Stimulated activated CD8-positive, alpha-beta memory T cell treated with anti-CD3 and anti-CD28 coated beads, Interleukin-15, amount 100 ng/mL, for 4 hours (primary cell): ENCODE data around the gene ADAMTS17.

ENCODE experiments used
- DNase-seq, 2 donors: peaks; one replicate each; pipeline ENCODE4 v3.0.0-alpha.2; 2020; ENCODE audit warnings: low read depth in 2 of 2

ADAMTS17 gene

DNA sequence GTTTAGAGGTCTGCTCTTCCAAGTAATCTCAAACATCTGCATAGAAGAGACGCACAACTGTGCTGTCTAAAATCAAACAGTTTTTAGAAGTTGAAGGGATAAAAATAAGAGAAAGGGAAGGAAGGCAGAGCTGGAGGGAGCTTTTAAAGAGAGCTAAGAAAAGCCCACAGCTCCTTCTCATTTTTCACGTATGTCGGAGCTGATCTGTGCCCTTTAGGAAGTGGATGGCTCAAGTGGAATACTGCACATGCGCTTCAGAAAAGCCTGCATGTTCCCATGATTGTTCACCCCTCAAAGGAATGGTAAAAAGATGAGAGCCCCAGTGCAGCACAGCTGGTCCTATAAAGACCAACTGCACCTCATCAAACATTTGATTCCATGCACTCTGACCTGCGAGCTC is 207.2 kb downstream of the ADAMTS17 start:
- no peak for DNase-seq

GRCh38 chr15:100134089-100134583 is 207.6 kb downstream of the ADAMTS17 start:
- no peak for DNase-seq

DNA sequence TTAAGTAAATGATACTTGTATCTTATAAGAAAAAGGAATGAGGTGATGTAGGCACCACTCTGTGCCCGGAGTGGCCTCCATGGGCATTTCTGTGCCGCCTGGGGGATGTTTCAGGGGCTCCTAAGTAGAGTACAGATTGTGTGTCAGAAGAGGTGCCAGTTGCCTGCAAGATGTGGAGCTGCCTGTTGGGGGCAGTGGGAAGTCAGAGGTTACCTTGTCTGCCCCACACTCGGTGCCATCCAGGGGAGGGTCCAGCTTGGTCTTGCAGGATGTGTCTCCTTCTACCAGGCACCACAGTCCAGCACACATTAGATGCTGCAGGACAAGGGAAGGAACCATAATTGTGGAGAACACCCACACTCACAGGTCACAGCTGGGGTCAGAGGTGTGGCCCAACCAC is 208.8 kb downstream of the ADAMTS17 start:
- no peak for DNase-seq

- DNase-seq = no peak
Observed at GRCh38 chr15:100132309-100132708, 209.5 kb downstream of the ADAMTS17 start.

- DNase-seq = no peak
Observed at GRCh38 chr15:100131321-100132224, 210.2 kb downstream of the ADAMTS17 start.

DNA sequence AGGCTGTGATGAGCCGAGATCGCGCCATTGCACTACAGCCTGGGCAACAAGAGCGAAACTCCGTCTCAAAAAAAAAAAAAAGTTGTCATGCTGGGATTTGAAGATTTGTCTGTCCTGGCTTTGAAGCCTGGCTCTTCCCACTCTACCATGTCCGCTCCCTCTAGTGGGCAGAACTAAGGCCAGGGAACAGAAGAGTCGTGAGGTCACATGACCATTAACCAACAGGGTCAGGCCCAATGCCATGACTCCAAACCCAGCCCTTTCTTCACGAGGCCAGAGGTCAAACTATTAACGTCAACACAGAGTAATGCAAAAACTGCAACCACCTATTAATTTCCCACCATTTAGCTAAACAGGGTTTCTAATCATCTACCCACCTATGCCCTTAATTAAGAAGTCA is 212.1 kb downstream of the ADAMTS17 start:
- DNase-seq = no peak

GRCh38 chr15:100125401-100126191 is 216.2 kb downstream of the ADAMTS17 start:
- no peak for DNase-seq

- DNase-seq = no peak
Observed at GRCh38 chr15:100124936-100125335, 216.8 kb downstream of the ADAMTS17 start.

DNA sequence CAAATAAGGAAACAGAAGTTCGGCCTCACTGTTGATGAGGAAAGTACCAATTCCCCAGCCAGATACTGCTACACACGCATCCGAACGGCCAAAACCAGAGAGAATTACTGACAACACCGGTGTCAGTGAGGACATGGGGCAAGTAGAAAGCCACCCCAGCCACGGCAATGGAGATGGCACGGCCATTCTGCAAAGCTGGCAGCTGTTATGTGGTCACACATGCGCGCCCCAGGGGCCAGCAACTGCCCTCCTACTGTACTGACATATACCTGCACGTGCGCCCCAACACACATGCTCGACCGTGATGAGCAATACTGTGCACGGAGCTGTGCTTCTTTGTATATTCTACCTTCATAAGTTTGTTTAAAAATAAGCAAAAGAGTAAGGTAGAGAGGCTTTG is 217.4 kb downstream of the ADAMTS17 start:
- DNase-seq = no peak

DNA sequence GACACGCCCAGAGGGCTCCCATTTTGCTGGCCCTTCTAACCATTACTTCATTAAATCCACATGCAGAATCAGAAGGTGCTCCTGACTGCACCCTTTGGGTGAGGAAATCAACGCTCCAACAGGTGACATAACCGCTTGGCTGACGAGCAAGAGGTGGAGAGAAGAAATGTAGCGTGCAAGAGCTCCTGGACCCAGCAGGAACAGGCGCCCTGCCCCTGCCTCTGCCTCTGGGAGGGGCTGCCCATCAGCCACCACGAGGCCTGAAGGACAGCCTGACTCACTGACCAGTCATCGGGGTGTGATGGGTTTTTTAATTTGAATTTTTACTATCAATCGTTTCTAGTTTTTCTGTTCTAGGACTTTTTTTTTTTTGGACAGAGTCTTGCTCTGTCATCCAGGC is 218.2 kb downstream of the ADAMTS17 start:
- no peak for DNase-seq

DNA sequence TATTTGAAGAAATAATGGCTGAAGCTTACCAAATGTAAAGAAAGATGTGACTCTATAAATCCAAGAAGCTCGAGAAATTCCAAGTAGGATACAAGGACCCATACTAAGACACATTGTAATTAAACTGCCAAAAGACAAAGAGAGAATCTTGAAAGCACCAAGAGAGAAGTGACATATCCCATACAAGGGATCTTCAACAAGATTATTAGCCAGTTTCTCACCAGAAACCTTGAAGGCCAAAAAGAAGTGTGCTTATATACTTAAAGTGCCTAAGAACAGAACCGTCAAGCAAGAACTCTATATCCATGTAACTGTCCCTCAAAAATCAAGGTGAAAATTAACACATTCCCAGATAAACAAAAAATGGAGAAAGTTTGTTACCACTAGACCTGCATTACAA is 220.5 kb downstream of the ADAMTS17 start:
- DNase-seq = no peak

- no peak for DNase-seq
Observed at GRCh38 chr15:100120111-100120510, 221.7 kb downstream of the ADAMTS17 start.

DNA sequence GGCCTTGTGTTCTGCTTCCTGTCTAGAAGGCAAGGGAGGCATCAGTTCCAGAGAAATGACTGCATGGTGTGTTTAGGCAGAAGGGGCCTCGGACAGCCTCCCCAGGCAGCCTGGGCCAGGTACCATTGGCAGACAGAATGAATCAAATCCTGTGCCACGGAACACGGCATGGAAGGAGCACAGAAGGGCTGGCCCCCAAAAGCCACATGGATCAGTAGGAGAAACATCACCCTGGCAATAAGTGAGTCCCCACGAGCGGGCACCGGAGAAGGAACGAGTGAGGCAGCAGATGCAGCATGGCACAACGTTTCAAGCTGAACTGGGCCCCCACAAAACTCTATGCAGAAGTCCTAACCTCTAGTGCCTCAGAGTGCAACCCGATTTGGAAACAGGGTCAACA is 223.2 kb downstream of the ADAMTS17 start:
- DNase-seq = no peak

- DNase-seq = no peak
Observed at GRCh38 chr15:100116416-100117190, 225.2 kb downstream of the ADAMTS17 start.

DNA sequence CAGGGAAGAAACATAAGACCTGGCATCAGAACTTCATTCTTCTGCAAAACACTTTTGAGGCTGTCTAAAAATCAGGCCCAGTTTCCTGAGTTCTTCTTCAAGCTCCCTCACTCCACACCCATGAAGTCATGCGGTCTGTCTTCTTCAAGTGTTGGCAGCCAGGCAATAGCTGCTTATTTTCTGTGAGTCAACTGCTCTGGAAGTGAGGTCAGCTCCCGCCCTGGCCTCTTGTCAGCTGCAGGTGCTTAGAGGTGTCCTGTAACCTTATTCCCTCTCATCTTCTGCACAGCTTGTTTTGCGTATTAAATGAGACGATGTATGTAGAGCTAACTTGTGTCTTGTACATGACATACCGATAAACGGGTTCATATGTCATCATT is 226.1 kb downstream of the ADAMTS17 start:
- no peak for DNase-seq

- DNase-seq = no peak
Observed at GRCh38 chr15:100115066-100115710, 226.6 kb downstream of the ADAMTS17 start.

DNA sequence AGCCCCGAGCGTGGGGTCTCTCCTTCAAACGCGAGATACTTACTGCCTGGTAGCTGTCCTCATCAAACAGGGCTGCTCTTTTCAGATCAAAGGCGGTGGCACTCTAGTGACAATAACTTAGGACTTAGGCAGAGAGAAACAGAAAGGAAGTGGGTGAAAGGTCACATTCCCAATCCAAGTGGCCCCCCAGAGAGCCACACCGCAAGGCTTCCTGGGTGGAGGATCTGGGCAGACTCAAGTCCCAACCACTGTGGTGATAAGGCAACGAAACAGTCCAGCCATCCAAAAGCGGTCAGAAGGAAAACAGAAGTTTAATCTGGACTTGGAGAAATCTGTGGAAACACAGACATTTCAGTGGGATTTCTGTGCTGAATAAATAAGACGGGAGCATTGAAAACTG is 227.2 kb downstream of the ADAMTS17 start:
- DNase-seq = no peak

DNA sequence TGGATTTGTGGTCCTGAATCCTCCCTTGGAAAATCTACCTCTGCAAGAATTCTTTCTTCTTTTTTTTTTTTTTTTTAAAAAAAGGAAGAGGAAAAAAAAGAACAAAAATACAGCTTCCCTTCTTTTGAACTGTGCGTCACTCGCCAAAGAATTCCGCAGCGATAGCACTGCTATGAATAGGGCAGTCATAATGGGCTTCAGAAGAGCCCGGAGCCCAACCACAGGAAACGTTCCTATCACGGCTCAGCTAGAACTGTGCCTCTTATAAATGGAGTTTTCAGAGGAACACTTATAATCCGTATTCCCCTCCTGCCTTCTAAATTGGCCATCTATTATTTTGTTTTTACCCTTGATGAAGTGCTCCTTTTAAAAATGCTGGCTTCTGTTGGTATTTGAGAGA is 227.7 kb downstream of the ADAMTS17 start:
- DNase-seq = no peak

- no peak for DNase-seq
Observed at GRCh38 chr15:100113351-100114080, 228.3 kb downstream of the ADAMTS17 start.

DNA sequence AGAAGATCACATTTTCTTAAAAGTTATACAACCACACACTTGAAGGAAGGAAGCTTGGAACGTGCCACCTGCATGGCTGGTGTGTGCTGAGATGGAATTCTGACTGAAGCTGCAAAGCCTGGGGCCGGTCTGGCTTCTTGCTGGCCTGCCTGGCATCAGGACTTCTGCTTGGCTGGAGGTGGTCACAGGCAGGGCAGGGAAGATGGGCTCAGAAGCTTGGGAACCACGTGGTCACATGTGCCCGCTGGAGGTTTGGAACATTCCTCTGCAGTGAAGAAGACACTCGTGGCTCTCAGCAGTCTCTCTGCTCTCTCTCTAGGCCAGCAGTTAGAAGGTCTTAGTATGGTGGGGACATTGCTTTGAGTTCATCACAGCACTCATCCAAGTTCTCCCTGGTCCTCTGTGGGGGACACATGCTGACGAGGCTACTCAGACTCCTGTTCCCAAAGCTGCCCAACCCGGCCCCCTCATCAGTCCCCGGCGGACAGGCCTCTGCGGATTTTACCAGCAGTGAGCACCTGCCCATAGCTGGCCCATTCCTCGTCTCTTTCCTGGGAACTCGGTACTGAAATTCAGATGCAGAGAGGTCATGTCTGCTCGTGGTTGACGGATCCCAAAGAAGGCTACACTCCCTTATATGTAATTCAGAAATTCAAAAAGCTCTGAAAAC is 229.0 kb downstream of the ADAMTS17 start:
- no peak for DNase-seq
